ENCODE measurements around the gene GPC6. TPM values are rescaled to one million over a fixed set of nuclear protein-coding genes. Genes with fewer than 3 reads are reported as not detected.
A peak's percentile ranks its signal among the peaks of the same experiment; 100 is the strongest.

The GPC6 gene
- total RNA-seq, 1 donor from 2014 or later = 15.6 TPM

DNA sequence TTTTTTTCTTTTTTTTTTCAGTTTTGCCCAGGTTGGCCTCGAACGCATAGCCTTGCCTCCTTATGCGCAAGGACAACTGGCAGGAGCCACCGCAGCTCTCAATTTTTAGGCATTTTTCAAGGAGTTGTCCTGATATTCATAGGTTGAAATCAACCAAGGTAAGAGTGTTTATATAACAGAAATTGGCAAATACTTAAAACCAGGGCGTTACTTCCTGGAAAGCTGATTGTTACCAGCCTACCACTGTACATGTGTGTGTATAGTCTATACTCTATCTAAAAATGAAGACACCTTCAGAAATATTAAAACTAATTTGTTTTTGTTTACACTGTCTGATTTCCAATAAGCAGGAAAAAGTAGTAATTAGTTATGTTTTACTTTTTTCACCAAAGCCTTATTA lies 39.2 kb downstream of the GPC6 start:
- no peak for DNase-seq (ENCODE audit: low spot score)
- no peak for ATAC-seq

DNA sequence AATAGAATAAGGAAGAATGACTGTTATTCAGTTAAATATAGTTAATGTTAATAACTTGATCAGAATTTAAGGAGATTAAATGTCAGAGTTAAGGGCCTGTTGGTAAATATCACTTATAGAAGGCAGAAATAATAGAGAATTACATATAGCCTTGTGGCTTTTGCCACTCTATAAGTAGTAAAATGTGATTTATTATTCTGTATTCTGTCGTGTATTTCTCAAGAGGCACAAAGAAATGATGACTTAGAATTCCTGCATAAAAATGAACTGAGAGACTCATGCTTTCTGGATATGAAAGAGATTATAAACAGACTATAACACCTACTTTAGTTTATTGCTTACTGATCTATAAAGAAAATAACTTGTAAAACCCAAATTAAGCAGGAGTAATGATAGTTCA lies 40.1 kb downstream of the GPC6 start:
- ATAC-seq (no peak), DNase-seq (ENCODE audit: low spot score) (no peak)

DNA sequence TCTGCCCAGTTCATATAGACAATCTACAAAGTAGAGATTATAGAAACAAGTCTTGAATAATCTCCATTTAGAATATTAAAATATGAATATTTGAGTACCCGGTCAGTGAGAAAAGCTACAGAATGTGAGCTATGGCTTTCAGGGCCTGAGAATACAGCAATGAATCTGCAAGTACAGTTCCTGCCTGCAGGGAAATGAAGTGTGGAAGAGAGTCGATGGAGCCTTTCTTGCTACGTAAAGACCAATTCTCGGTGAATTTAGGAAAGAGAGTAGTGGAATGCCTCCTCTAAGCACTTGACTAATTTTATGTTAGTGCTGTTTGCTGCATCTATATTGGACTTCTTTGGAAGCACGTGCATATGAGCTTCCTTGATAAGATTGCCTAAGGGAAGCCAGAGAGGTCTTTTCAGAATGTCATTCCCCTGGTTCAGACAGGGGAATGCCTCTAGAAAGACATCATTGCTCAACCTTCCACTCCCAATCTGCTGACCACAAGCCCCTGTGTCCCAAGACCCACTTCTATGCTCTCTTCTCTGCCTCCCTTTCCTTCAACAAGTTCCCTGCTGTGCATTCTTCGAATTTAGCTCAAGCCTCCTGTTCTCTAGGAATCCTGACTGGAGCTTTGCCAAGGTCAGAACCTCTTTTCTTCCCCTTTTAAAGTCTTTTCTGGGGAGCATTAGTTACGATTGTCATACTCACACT lies 41.9 kb downstream of the GPC6 start:
- no peak for ATAC-seq
- DNase-seq (ENCODE audit: low spot score) = no peak

DNA sequence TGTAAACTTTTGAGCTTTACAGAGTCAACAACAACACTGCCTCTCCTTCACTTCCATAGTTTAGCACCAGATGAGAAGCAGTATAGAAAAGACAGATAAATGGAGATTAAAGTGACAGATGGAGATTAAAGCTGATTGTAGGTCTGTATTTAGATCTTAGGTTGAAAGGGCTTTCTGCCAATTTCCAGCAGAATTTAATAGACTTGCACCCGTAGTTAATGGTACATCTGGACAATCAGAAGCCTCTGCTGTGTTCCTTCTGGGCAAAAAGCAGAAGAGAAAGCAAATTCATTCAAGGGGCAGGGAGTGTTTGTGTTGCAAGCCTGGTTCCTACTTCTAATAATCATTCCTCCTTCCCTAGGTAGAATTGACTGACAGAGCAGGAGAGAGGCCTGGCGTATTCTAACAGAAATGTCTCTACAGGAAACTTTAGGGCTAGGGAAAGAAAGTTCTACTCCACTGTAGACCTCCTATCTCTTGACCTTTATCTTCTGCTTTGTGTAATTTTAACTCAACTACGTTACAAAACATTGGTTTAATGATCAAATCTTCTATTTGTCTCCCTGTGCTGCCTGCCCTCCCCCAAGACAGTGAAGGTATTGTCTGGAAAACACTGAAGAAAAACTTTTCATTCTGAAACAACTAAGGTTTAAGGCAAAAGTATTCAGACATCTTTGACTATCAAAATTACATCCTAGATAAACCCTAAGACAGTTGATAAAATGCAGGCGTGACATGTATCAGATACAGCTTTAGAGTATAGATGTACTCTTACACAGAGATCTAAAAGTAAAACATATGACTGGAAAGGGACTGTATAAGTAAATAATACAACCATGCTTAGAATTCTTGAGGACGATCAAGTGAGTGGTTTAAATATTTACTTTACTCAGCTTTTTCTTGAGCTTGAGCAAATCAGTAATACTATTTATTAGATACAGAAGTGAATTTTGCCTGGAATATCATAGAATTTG lies 44.4 kb downstream of the GPC6 start:
- DNase-seq (ENCODE audit: low spot score) (no peak), ATAC-seq (peak; percentile 85)

DNA sequence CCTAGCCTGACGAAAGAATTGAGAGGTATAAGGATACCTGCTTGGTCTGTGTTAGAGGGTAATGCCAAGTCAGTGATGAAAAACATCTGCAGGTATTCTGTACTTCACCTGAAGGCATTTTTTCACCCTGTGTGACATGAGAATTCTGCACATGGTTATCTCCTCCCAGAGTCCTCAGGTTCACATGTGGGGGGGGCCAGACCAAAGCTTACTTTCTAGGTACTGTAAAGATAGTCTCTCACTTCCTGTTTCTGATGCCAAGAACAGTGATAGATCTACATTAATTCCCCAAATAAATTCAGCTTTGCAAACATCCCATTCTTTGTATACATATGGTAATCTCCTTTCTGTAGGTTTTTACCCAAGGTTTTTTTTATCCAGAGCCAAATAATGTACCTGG lies 53.4 kb downstream of the GPC6 start:
- no peak for DNase-seq (ENCODE audit: low spot score)
- peak; percentile 34 for ATAC-seq

DNA sequence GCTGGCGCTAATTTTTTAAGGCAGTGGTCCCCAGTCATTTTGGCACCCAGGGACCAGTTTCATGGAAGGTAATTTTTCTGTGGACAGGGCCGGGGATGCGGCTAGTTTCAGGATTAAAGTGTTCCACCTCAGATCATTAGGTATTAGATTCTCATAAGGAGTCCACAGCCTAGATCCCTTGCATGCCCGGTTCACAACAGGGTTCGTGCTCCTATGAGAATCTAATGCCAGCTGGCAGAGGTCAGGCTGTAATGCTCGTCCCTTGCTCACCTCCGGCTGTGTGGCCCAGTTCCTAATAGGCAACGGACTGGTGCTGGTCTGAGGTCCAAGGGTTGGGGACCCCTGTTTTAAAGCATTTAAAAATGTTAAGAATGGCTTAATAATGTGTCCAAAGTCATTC lies 54.1 kb downstream of the GPC6 start:
- DNase-seq (ENCODE audit: low spot score) (no peak), ATAC-seq (peak; percentile 79)

DNA sequence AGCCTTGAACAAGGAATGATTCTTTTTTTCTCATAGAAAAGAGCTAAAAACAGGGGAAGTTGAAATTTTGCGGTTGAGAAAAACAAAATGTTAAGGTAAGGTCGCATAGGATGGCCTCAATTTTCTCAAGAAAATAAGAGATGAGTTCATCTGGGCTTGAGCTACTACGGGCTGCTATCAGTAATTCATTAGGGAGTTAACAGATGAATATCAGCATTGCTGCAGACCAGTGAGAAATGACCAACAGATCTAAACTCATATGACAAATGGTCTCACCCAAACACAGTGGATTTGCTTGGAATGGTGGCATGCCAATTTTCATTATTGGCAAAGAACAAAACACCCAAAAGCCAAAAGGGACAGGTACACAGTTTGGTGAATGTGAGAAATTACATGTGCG lies 56.6 kb downstream of the GPC6 start:
- no peak for ATAC-seq

DNA sequence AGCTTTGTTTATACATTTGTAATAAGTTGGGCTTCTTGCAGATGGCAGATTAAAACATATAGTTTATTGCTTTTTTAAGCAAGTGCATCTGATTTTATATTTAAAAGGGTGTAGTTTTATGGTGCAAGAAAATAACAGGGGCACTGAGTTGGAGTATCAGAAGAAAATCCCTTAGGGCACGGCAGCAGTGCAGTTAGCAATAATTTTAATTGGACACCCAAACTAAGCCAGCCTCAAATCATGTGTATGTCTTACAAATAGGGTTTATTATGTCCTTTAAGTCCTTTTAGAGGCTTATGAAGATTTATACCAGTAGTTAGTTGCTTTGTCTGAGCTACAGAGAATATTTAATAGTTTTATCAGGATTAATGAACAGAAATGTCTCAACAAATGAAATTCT lies 57.5 kb downstream of the GPC6 start:
- ATAC-seq (no peak), DNase-seq (ENCODE audit: low spot score) (no peak)

More for the DNA sequence above, 56.6 kb downstream of the GPC6 start:
- no peak for DNase-seq (ENCODE audit: low spot score)

DNA sequence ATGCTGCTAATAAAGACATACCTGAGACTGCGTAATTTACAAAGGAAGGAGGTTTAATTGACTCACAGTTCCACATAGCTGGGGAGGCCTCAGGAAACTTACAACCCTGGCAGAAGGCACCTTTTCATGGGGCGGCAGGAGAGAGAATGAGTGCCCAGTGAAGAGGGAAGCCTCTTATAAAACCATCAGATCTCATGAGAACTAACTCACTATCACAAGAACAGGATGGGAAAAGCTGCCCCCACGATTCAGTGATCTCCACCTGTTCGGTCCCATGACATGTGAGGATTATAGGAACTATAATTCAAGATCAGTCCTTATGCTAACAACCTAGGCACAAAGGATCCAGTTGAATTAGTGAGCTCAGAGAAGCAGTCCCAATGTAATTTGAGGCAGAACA lies 59.4 kb downstream of the GPC6 start:
- no peak for DNase-seq (ENCODE audit: low spot score)
- no peak for ATAC-seq

DNA sequence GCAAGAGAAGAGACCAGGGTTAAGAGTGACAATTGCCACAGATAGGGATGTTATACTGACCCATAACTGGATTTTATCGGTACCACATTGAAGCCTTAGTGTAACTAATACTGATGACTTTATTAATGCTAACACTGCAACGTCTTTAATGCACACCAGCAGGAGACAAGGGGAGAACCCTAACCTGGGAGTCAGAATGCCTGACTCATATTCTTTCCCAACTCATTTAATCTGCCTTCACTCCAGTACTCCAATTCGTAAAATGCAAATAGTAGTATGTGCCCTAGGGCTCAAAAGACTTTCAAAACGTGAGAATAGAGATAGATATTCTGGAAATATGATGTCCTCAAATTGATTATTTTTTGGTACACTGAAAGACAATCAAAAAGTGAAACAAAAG lies 62.4 kb downstream of the GPC6 start:
- ATAC-seq = no peak

DNA sequence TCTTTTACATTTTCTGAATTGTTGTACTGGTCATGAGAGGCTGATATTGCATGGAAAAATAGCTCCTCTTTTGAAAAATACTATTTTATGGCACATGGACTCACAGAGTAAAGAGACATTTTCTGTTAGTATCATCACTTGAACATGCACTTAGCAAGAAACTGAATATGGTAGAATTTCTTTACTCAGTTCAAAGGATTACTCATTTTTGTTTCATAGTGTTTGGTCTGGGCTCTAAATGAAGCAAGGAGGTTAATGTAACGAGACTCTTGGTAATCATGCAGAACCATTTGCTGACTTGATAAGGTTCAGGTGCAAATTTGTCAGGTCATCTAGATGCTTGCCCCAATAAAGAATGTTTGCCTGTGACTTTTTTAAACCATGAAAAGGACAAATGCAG lies 63.2 kb downstream of the GPC6 start:
- no peak for ATAC-seq
- DNase-seq (ENCODE audit: low spot score) = no peak

More for the DNA sequence above, 62.4 kb downstream of the GPC6 start:
- no peak for DNase-seq (ENCODE audit: low spot score)

DNA sequence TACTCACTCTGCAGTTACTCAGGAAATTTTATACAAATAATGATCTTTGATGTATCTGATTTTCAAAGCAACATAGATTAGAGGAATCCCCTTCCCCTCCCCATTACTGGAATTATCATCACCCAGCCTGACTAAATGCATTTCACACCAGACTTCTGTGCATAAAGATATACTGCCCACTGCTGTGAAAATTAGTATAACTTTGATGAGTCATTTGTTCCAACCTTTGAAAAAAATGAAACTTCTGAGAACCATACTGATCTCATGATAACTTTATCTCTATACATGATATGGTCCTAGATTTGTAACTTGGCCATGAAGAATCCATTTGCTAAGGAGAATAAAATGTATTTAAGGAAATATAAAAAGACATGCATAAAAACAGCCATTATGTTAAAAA lies 63.9 kb downstream of the GPC6 start:
- DNase-seq (ENCODE audit: low spot score) = no peak
- no peak for ATAC-seq

DNA sequence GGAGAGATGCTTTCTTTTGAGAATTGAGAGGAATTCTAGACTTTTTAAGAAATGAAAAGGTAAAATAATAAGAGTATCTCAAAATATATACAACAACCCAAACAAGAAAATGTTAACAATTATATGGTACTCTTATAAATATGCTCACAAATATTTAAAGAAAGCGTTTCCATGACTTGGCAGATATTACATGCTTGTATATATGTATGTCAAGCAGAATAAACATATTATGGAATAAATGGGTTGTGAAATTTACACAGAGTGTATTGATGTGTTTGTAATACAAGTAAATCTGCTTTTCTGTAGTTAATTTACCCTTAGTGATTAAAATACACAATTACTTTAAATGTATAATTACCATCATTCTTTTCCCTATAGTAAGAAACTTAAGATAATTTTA lies 65.8 kb downstream of the GPC6 start:
- ATAC-seq (no peak), DNase-seq (ENCODE audit: low spot score) (no peak)

DNA sequence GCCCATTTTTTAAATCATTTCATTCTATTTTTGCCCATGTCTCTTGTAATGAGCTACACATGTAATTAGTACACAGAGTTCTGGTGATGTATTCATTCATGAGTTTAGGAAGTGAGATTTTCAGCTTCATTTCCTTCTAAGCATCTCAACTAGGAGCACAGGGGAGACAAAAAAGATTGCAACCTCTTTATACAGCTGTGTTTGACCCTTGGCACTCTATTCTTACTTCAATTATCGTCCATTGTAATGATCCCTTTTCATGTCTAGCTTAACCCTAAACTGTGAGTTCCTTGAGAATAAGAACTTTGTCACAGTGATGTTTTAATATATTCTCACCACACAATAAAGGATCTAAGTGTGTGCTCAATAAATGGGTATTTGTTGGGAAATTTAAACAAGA lies 67.1 kb downstream of the GPC6 start:
- ATAC-seq (no peak), DNase-seq (ENCODE audit: low spot score) (no peak)

DNA sequence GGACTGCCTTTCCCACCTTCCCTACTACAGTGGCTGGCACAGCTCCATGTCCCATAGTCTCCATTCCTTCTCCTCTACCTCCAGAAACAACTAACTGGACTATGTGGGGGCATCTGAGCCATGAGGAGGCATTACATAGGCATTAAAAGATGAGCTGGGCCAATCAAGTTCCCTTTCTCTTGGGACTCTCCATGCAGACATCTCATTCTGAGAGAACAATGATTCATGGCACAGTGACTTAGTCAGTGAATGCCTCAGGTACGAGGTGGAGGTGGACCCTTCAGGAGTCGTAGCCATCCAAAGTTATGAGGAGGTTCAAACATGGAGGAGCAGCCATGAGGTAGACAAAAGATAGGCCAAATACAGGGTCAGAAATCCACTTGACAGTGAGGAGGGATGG lies 70.0 kb downstream of the GPC6 start:
- no peak for DNase-seq (ENCODE audit: low spot score)
- no peak for ATAC-seq

DNA sequence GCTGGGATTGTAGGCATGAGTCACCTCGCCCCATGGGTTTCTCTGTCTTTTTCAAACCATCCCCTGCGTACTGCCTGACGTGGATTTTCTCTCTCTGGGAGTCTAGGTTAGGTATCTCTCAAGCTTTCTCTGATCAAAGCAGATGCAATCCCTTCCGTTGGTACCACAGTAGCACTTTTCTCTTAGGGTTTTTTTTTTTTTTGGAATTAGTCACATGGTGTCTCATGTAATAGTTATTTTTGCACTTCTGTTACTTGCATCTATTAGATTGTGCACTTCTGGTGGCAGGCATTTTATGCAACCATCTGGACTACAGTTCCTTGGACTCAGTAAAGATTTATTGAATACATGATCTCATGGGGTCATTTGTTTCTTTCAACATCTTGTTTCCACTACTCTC lies 72.1 kb downstream of the GPC6 start:
- no peak for DNase-seq (ENCODE audit: low spot score)
- no peak for ATAC-seq

DNA sequence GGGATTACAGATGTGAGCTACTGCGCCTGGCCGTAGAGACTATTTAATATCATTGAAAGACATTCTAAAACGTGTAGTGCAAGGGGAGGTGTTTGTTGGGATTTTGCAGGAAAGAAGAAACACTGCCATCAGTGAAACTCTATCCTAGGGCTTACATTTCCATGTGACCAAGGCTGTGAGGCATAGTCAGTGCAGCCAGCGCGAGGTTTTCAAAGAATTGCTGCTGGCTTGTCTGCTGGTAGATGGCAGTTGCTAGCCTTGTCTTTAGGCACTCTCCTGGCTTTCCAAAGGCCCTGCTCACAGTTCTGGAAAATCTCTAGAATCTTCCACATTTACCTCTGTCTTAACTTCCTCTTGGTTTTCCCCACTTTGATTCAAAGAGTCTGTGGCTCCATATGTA lies 77.5 kb downstream of the GPC6 start:
- ATAC-seq (no peak), DNase-seq (ENCODE audit: low spot score) (no peak)

DNA sequence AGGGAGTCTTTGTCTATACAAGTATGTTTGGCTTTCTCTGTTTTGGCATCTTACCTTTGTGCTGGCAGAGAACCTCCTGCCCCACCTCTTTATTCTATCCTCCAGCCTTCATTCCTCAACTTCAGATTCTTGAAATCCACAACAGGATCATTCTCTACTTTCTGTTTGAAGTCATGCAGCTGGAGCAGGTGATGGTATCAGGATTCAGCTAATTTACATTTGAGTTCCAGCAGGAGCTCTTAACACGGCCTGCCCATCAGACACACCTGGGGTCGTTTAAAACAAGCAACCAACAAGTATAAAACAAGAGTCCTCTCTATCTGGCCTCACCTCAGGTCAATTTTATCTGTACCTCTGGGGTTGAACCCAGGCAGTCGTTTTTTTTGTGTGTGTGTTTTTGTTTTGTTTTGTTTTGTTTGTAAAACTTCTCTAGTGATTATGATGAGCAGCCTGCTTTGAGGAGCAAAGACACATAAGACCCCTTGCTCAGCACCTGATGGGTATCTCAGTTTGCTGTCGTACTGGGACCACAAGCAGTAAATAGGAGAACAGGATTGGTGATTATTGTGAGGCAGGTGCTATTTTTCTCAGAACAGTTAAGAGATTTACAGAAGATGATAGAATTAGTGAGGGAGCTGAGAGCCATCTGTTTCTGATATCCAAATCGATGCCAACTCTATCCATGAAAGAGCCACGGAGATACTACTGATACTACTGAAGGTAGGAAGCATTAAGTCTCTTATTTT lies 78.4 kb downstream of the GPC6 start:
- ATAC-seq (no peak), DNase-seq (ENCODE audit: low spot score) (no peak)

DNA sequence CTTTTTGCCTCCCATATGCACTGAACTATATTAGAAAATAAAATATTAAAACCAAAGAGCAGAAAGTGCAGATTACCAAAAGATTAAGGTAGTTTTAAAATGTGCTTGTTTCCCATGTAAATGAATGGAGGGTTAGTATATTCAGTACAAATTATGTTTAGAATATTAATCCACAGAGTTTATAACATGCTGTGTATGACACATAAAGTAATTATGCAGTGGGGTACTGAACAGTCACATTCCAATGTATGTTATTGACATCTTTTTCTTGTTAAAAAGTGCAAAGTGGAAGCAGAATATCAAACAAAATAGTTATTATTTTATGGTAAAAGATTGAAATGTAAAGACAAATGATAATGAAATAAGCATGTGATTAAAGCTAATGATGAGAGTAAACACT lies 79.3 kb downstream of the GPC6 start:
- ATAC-seq (no peak), DNase-seq (ENCODE audit: low spot score) (no peak)

DNA sequence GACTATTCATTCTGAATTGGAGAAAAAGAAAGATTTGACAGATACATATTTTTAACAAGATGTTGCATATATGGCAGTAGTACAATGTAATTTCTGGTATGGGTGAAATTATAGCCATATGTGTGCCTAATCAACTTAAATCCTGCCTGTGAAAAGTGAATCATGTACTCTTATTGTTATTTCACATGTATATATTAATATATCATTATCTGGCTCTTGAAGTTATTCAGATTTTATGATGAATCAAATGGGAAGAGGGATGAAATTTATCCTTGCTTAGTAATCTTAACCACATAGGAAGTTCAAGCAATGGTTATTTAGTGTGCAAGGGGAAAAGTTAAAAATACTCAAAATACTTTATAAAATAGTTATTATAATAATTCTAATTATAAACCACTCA lies 80.5 kb downstream of the GPC6 start:
- DNase-seq (ENCODE audit: low spot score) (no peak), ATAC-seq (no peak)

DNA sequence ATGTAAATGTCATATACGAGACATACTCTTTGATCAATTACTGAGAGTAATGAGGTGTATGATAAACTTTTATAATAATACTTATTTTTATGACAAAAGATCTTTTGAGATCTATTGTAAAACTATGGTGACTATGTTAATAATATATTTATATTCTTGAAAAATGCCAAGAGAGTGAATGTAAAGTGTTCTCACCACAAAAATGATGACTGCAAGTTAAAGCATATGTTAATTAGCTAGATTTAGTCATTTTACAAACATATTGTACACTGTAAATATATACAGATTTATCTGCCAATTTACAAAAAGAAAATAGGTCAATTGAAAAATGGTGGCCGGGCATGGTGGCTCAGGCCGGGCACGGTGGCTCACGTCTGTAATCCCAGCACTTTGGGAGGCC lies 81.0 kb downstream of the GPC6 start:
- ATAC-seq (no peak), DNase-seq (ENCODE audit: low spot score) (no peak)
